Activated CD8-positive, alpha-beta memory T cell treated with anti-CD3 and anti-CD28 coated beads, Interleukin-2, amount 10 ng/mL, durations not matched to agents 7 days and 5 days (primary cell): Measurements from ENCODE around the gene UCN. TPM values are rescaled to one million over a fixed set of nuclear protein-coding genes. Genes with fewer than 3 reads are reported as not detected.

Experiments used
- ATAC-seq: fragments of 150-1000 bp; cut with Tn5 transposase; one replicate; pipeline ENCODE4 v1.10.0; 2021; ENCODE audit warnings: moderate library complexity
- CTCF ChIA-PET: fragments of 350-600 bp; sonication (Branson Sonifier 250); formaldehyde crosslinking; loops from one replicate; lab custom pipeline; 2021; ENCODE audit warnings: antibody characterized with exemption; lab: Charles Lee
- DNase-seq: peaks from one replicate; pipeline ENCODE4 v3.0.0-alpha.2; 2020
- H3K27ac Mint-ChIP-seq: one replicate; pipeline ENCODE4 v1.8.0; 2021; ENCODE audit warnings: mild to moderate bottlenecking, mixed read lengths
- H3K27me3 Mint-ChIP-seq: one replicate; pipeline ENCODE4 v1.8.0; 2021; ENCODE audit warnings: mixed read lengths
- H3K36me3 Mint-ChIP-seq: one replicate; pipeline ENCODE4 v1.8.0; 2021; ENCODE audit warnings: mild to moderate bottlenecking, mixed read lengths
- H3K4me1 Mint-ChIP-seq: one replicate; pipeline ENCODE4 v1.8.0; 2021; ENCODE audit warnings: mixed read lengths
- H3K4me3 Mint-ChIP-seq: one replicate; pipeline ENCODE4 v1.8.0; 2021; ENCODE audit warnings: mild to moderate bottlenecking, moderate library complexity, mixed read lengths
- H3K9me3 Mint-ChIP-seq: one replicate; pipeline ENCODE4 v1.8.0; 2022; ENCODE audit warnings: low read depth, mixed read lengths
- total RNA-seq, 2 experiments: library from RNA; stranded (reverse); gene quantifications; one replicate each; pipeline ENCODE4 v1.2.3, GENCODE V29; 2021

UCN gene
- total RNA-seq, 2 experiments from 2014 or later = 1.1 to 2.6 TPM

DNA sequence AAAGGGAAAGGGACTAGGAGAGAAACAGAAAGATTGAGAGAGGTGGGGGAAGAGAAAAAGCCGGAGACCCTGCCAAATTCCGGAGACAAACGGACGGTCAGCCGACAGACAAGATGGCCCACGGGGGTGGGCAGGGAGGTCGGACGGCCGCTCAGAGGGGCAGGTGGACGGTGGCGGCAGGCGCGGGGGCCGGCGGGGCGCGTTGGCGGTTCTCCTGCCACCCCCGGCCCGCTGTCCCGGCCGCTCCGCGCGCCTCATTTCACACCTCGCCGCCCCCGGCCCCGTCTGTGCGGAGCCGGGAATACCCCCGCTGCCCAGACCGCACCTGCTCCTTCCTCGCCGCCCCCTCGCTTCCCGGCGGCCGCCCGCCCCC lies 46.3 kb downstream of the UCN start:
- peaks cover 22% of the 10 kb centered on the region for H3K4me1 Mint-ChIP-seq
- H3K27me3 Mint-ChIP-seq = peaks cover 50% of the 10 kb centered on the region
- CTCF ChIA-PET = interaction anchor here (1.8 to 6.4 kb wide), 3 partner anchors 18 to 92 kb away, joined by 5 to 65 read pairs (median 9); partner anchors contain the start of gene TRIM54
- no peak for DNase-seq
- H3K4me3 Mint-ChIP-seq = no peak overlapping the region
- H3K27ac Mint-ChIP-seq = no peak overlapping the region
- no peaks in the 10 kb centered on the region for H3K9me3 Mint-ChIP-seq
- ATAC-seq = no peak
- no peaks in the 10 kb centered on the region for H3K36me3 Mint-ChIP-seq

DNA sequence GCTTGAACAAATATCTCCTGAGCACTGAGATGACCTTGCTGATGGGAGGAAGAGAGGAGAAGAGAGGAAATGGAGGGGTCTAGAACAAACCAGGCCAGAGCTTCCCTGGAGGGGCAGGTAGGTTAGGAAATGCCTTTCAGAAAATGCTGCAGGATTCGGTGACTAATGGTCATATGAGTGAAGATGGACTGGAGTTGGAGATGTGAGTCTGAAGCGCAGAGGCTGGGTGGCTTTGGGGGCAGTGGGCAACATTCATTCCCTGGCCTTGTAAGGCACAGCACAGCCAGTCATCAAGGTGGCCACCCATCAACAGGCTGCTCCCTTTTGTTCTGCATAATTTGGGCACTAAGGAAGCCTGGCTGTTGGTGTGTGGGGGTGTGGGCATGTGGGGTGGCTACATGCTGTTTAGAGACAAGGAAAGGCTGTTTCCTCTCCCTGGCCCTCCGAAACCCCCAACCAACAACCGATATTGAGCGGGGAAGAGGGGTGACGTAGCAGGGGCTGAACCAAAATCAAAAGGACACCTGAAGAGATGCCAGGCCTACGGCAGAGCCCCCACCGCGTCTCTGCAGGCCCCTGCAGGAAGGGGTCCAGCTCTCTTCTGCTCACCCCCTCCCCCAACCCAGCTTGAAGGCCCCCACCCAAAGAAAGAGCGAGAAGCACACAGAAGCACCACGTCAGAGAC lies 46.9 kb downstream of the UCN start:
- Mint-ChIP-seq H3K27ac (no peak overlapping the region), H3K9me3 (no peaks in the 10 kb centered on the region), H3K4me3 (no peak overlapping the region), H3K27me3 (peaks cover 55% of the 10 kb centered on the region), H3K36me3 (no peaks in the 10 kb centered on the region), H3K4me1 (peaks cover 22% of the 10 kb centered on the region)
- DNase-seq (no peak), ATAC-seq (no peak)
- CTCF ChIA-PET = interaction anchor here (2.6 to 6.4 kb wide), 2 partner anchors 19 to 42 kb away, joined by 9 to 65 read pairs; partner anchors contain the start of gene TRIM54

DNA sequence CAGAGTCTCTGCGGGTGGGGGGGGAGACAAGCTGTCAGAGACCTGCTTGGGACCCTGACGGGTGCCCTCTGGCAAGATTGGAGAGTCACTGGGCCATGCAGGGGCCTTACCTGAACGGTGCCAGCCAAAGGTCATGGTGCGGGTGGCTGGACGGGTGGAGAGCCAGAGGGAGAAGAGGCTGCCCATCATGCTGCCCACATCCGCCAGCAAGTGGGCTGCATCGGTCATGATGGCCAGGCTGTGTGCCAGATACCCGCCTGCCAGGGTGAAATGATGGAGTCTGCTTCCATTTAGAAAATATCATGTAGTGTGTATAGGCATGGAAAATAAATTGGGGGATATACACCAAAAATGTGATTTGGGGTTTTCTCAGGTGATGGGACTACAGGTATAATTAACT lies 50.2 kb downstream of the UCN start:
- no peak overlapping the region for H3K4me3 Mint-ChIP-seq
- H3K27me3 Mint-ChIP-seq = peaks cover 61% of the 10 kb centered on the region
- H3K36me3 Mint-ChIP-seq = no peaks in the 10 kb centered on the region
- no peaks in the 10 kb centered on the region for H3K9me3 Mint-ChIP-seq
- DNase-seq = no peak
- ATAC-seq = no peak
- H3K27ac Mint-ChIP-seq = no peak overlapping the region
- CTCF ChIA-PET = no interaction called here
- peaks cover 2% of the 10 kb centered on the region for H3K4me1 Mint-ChIP-seq

Other genes starting within 250 kb of the UCN start
- 100 to 1,000 TPM; 248 to 318 TPM for gene OST4, start 236.8 kb downstream of the UCN start, total RNA-seq
- under 1 TPM; 0.75 to 0.79 TPM for gene EMILIN1, start 229.8 kb downstream of the UCN start, total RNA-seq
- 1 to 10 TPM; 8.0 to 8.8 TPM for gene KHK, start 221.7 kb downstream of the UCN start, total RNA-seq
- gene CGREF1, start 189.3 kb downstream of the UCN start, total RNA-seq = 1 to 10 TPM; 1.1 to 2.5 TPM
- gene ABHD1, start 184.6 kb downstream of the UCN start, total RNA-seq = under 1 TPM; 0.21 to 0.29 TPM
- 10 to 100 TPM; 61.6 to 69.4 TPM for gene PREB, start 173.8 kb downstream of the UCN start, total RNA-seq
- gene PRR30, start 169.0 kb downstream of the UCN start, total RNA-seq = not detected
- not detected for gene TCF23, start 159.4 kb downstream of the UCN start, total RNA-seq
- gene ATRAID, start 96.4 kb downstream of the UCN start, total RNA-seq = 10 to 100 TPM; 78.6 to 84.0 TPM
- 10 to 100 TPM; 35.0 to 47.9 TPM for gene SLC5A6, start 96.2 kb downstream of the UCN start, total RNA-seq
- 10 to 100 TPM; 78.6 to 99.5 TPM for gene CAD, start 91.1 kb downstream of the UCN start, total RNA-seq
- under 1 TPM; 0.38 to 0.47 TPM for gene SLC30A3, start 45.4 kb downstream of the UCN start, total RNA-seq
- gene DNAJC5G, start 33.0 kb downstream of the UCN start, total RNA-seq = not detected
- gene TRIM54, start 26.0 kb downstream of the UCN start, total RNA-seq = under 1 TPM in 1 of 2 experiments, not detected in 1; 0.28 TPM
- 10 to 100 TPM; 87.4 to 97.6 TPM for gene MPV17, start 14.7 kb upstream of the UCN start, total RNA-seq
- gene GTF3C2, start 48.3 kb upstream of the UCN start, total RNA-seq = 10 to 100 TPM; 54.6 to 67.6 TPM
- 10 to 100 TPM; 38.6 to 43.1 TPM for gene EIF2B4, start 61.9 kb upstream of the UCN start, total RNA-seq
- 100 to 1,000 TPM; 101 to 125 TPM for gene SNX17, start 62.2 kb upstream of the UCN start, total RNA-seq
- 10 to 100 TPM; 12.7 to 15.4 TPM for gene ZNF513, start 72.3 kb upstream of the UCN start, total RNA-seq
- 100 to 1,000 TPM; 136 to 159 TPM for gene PPM1G, start 101.1 kb upstream of the UCN start, total RNA-seq
- gene NRBP1, start 120.2 kb upstream of the UCN start, total RNA-seq = 100 to 1,000 TPM in 1 of 2 experiments, 10 to 100 TPM in 1; 88.5 to 103 TPM
- gene KRTCAP3, start 133.9 kb upstream of the UCN start, total RNA-seq = 1 to 10 TPM; 4.5 to 6.4 TPM
- 10 to 100 TPM; 11.5 to 15.7 TPM for gene IFT172, start 181.3 kb upstream of the UCN start, total RNA-seq
- under 1 TPM in 1 of 2 experiments, not detected in 1; 0.14 TPM for gene FNDC4, start 186.8 kb upstream of the UCN start, total RNA-seq
- gene GCKR, start 188.4 kb upstream of the UCN start, total RNA-seq = not detected